HCT116 (cell line): Measurements from ENCODE around the gene CCR2. TPM values are rescaled to one million over a fixed set of nuclear protein-coding genes. Genes with fewer than 3 reads are reported as not detected.
A peak's percentile ranks its signal among the peaks of the same experiment; 100 is the strongest.

Experiments used
- ATAC-seq: fragments of 200-7000 bp; cut with Tn5 transposase; 2 replicates; pipeline ENCODE4 v1.9.1; 2020; ENCODE audit warnings: mild to moderate bottlenecking, moderate library complexity
- BruUV-seq: library from RNA; stranded (reverse); fragments of 400-500 nt; replicated peaks from 2 replicates; lab custom pipeline; 2021; lab: Mats Ljungman, UMichigan
- CTCF ChIA-PET: fragments of 300-600 bp; sonication (Branson Sonifier 250); formaldehyde crosslinking; loops from one replicate; lab custom pipeline; 2021; ENCODE audit warnings: antibody characterized with exemption; lab: Charles Lee
- POLR2A ChIA-PET: fragments of 300-600, 350-600 bp; sonication (Branson Sonifier 250); formaldehyde crosslinking; loops from one replicate; lab custom pipeline; 2021; ENCODE audit warnings: antibody characterized with exemption; lab: Charles Lee
- RAD21 ChIA-PET, 2 experiments: fragments of 300-600 bp; sonication (Branson Sonifier 250); formaldehyde crosslinking; loops; one replicate each; lab custom pipeline; 2023; ENCODE audit warnings: low total read pairs in 2 of 2; ENCODE audit not compliant: uncharacterized antibody in 2 of 2, unreplicated experiment in 2 of 2, low non-redundant PET in 1 of 2; lab: Charles Lee
- DNase-seq: peaks from one replicate; pipeline ENCODE4 v3.0.0-alpha.2; 2010; ENCODE audit warnings: low read depth, low spot score
- H2AFZ ChIP-seq: fragments of 200-600 bp; shearing (Covaris generic), sonication (generic); 2 replicates; pipeline ENCODE4 v1.6.1; 2017; ENCODE audit warnings: low read depth, mixed run types, mixed read lengths, antibody characterized with exemption, low read length; ENCODE audit not compliant: poor library complexity, severe bottlenecking
- H3K27ac ChIP-seq: 2 replicates; pipeline ENCODE4 v1.5.1; 2012; ENCODE audit warnings: low read depth, low read length
- H3K27me3 ChIP-seq: fragments of 200-600 bp; sonication (generic); 2 replicates; pipeline ENCODE4 v1.6.1; 2016; ENCODE audit warnings: mixed run types, low read length, mixed read lengths; ENCODE audit not compliant: insufficient read depth
- H3K36me3 ChIP-seq, 2 experiments: fragments of 200-500 bp in 1 of 2; fragments of 200-600 bp in 1 of 2; sonication (Bioruptor generic) in 1 of 2; sonication (generic) in 1 of 2; 2 replicates each; pipeline versions ENCODE4 v1.5.1 to v1.6.1; 2014 to 2016; ENCODE audit warnings: low read length in 2 of 2, inconsistent platforms in 1 of 2, mixed read lengths in 1 of 2, mixed run types in 1 of 2; ENCODE audit not compliant: insufficient read depth in 2 of 2, control insufficient read depth in 1 of 2
- H3K4me1 ChIP-seq, 2 experiments: fragments of 200-600 bp in 1 of 2; sonication (generic) in 1 of 2; 2 replicates each; pipeline versions ENCODE4 v1.5.1 to v1.6.1; 2012 to 2017; ENCODE audit warnings: low read length in 2 of 2, inconsistent platforms in 1 of 2, mild to moderate bottlenecking in 1 of 2, mixed read lengths in 1 of 2, mixed run types in 1 of 2, moderate library complexity in 1 of 2; ENCODE audit not compliant: insufficient read depth in 2 of 2, control insufficient read depth in 1 of 2
- H3K4me2 ChIP-seq: fragments of 200-600 bp; sonication (generic); 2 replicates; pipeline ENCODE4 v1.6.1; 2017; ENCODE audit warnings: mixed run types, low read length, mixed read lengths
- H3K4me3 ChIP-seq, 2 experiments: fragments of 200-600 bp in 1 of 2; sonication (generic) in 1 of 2; replicated peaks in 1 of 2; 2 replicates each; pipeline ENCODE4 v1.5.1; 2011 to 2016; ENCODE audit warnings: low read length in 2 of 2, control low read depth in 1 of 2, low read depth in 1 of 2, mild to moderate bottlenecking in 1 of 2, mixed read lengths in 1 of 2, mixed run types in 1 of 2
- H3K79me2 ChIP-seq: fragments of 200-600 bp; sonication (generic); 2 replicates; pipeline ENCODE4 v1.6.1; 2017; ENCODE audit warnings: mild to moderate bottlenecking, mixed run types, low read length, moderate library complexity, mixed read lengths; ENCODE audit not compliant: insufficient read depth
- H3K9ac ChIP-seq: fragments of 200-600 bp; sonication (generic); 2 replicates; pipeline ENCODE4 v1.6.1; 2016; ENCODE audit warnings: low read length, mixed read lengths
- H3K9me2 ChIP-seq: fragments of 200-600 bp; sonication (generic), shearing (Covaris generic); 2 replicates; pipeline ENCODE4 v1.6.1; 2017; ENCODE audit warnings: mixed run types, mild to moderate bottlenecking, moderate library complexity; ENCODE audit not compliant: insufficient read depth
- H3K9me3 ChIP-seq, 2 experiments: fragments of 200-500 bp in 1 of 2; fragments of 200-600 bp in 1 of 2; sonication (Bioruptor generic) in 1 of 2; sonication (generic) in 1 of 2; 2 replicates each; pipeline ENCODE4 v1.6.1; 2014 to 2017; ENCODE audit warnings: low read length in 2 of 2, mixed read lengths in 2 of 2, inconsistent platforms in 1 of 2, low read depth in 1 of 2, mild to moderate bottlenecking in 1 of 2, mixed run types in 1 of 2, moderate library complexity in 1 of 2; ENCODE audit not compliant: control insufficient read depth in 1 of 2, insufficient read depth in 1 of 2
- H4K20me1 ChIP-seq: fragments of 200-600 bp; sonication (generic), shearing (Covaris generic); 2 replicates; pipeline ENCODE4 v1.6.1; 2017; ENCODE audit warnings: mixed run types, mild to moderate bottlenecking, moderate library complexity; ENCODE audit not compliant: insufficient read depth
- CTCF ChIP-seq, 3 experiments: fragments of 200-600 bp in 1 of 3; sonication (generic) in 1 of 3; IDR thresholded peaks in 2 of 3; conservative IDR thresholded peaks in 1 of 3; 2 replicates each; pipeline ENCODE4 v1.5.1; 2012 to 2017; ENCODE audit warnings: low read depth in 2 of 3, low read length in 2 of 3, antibody characterized with exemption in 1 of 3, borderline replicate concordance in 1 of 3, control low read depth in 1 of 3, mild to moderate bottlenecking in 1 of 3, mixed read lengths in 1 of 3, mixed run types in 1 of 3, moderate library complexity in 1 of 3; ENCODE audit not compliant: insufficient read depth in 1 of 3
- EGR1 ChIP-seq: IDR thresholded peaks from 2 replicates; pipeline ENCODE4 v1.6.1; 2012; ENCODE audit warnings: low read depth
- POLR2A ChIP-seq: IDR thresholded peaks from 2 replicates; pipeline ENCODE4 v1.7.0; 2011; ENCODE audit warnings: borderline replicate concordance; ENCODE audit not compliant: insufficient read depth, insufficient read length; ENCODE audit errors: extremely low read depth
- POLR2AphosphoS5 ChIP-seq: IDR thresholded peaks from 2 replicates; pipeline ENCODE4 v1.6.1; 2011; ENCODE audit warnings: mild to moderate bottlenecking, low read depth, low read length, moderate library complexity
- RAD21 ChIP-seq: IDR thresholded peaks from 2 replicates; pipeline ENCODE4 v1.6.1; 2012; ENCODE audit warnings: low read depth, mild to moderate bottlenecking
- YY1 ChIP-seq: IDR thresholded peaks from 2 replicates; pipeline ENCODE4 v1.6.1; 2011; ENCODE audit warnings: low read length, low read depth, moderate library complexity, mild to moderate bottlenecking; ENCODE audit not compliant: insufficient replicate concordance; ENCODE audit errors: extremely low read depth
- intact Hi-C: fragments of 100-400 bp; cut with micrococcal nuclease; formaldehyde crosslinking; loops from 2 replicates; pipeline ENCODE4 v1.10.0; 2022
- total RNA-seq: library from RNA; stranded (reverse); gene quantifications from one replicate; pipeline ENCODE4 v1.2.1, GENCODE V29; 2021; ENCODE audit not compliant: unreplicated experiment

The CCR2 gene
- total RNA-seq, 1 experiment from 2014 or later = not detected

- H2AFZ ChIP-seq = peak overlapping the region; percentile 89
- H3K36me3 ChIP-seq = no peaks in the 10 kb centered on the region
- no peaks in the 10 kb centered on the region for H3K9me3 ChIP-seq
- peaks cover 27% of the 10 kb centered on the region for H3K27me3 ChIP-seq
- POLR2A ChIA-PET = interaction anchor here (0.7 kb wide), 1 partner anchor 440 kb away, joined by 3 read pairs; no protein-coding TSS in a partner anchor
- peaks cover 0 to 3% of the 10 kb centered on the region in 2 experiments; a peak in 1 of 4 replicates for H3K4me1 ChIP-seq
- no peaks in the 10 kb centered on the region for H3K9me2 ChIP-seq
- no peak overlapping the region for H3K27ac ChIP-seq
- peak; percentile 97 for ATAC-seq
- no peak overlapping the region for H3K4me3 ChIP-seq
- no TSS peak for BruUV-seq
- intact Hi-C loops = loop anchor here (1.0 to 10.0 kb wide), 5 partner anchors 102 to 614 kb away; no protein-coding TSS in a partner anchor
- TF ChIP-seq EGR1 (no peak), POLR2AphosphoS5 (no peak), YY1 (peak; percentile 74), RAD21 (peak; percentile 85), POLR2A (no peak), CTCF (IDR thresholded peaks at IDR 0.05 in 2 of 3, conservative IDR thresholded peaks at IDR 0.05 in 1 of 3; ENCODE audit: borderline replicate concordance in 1 of 3, insufficient read depth in 1 of 3, low read depth in 2 of 3, low read length in 2 of 3) (peak; percentile 66 to 92 (median 87))
- CTCF ChIA-PET = interaction anchor here (0.7 to 2.7 kb wide), 23 partner anchors 10 to 870 kb away, joined by 3 to 22 read pairs (median 4); partner anchors contain the start of genes CCR1, CCR5AS and CCRL2
- RAD21 ChIA-PET = interaction anchor here (0.8 to 1.5 kb wide), 4 partner anchors 102 to 1340 kb away, joined by 3 read pairs; no protein-coding TSS in a partner anchor
- H4K20me1 ChIP-seq = no peaks in the 10 kb centered on the region
- no peaks in the 10 kb centered on the region for H3K79me2 ChIP-seq
- H3K9ac ChIP-seq = no peak overlapping the region
- peak overlapping the region; percentile 48; the same call in 1 of the 2 replicates for H3K4me2 ChIP-seq
- DNase-seq = peak; percentile 48
Observed at GRCh38 chr3:46378426-46378942, 24.6 kb downstream of the CCR2 start.
